HepG2 (cell line): Measurements from ENCODE around the gene NCOA7. TPM values are rescaled to one million over a fixed set of nuclear protein-coding genes. Genes with fewer than 3 reads are reported as not detected.

Experiments used
- ADNP ChIP-seq: sonication (generic); formaldehyde crosslinking; IDR thresholded peaks from 2 replicates; pipeline ENCODE4 v1.4.0; 2020; ENCODE audit warnings: missing genetic modification reagents
- ELF4 ChIP-seq: sonication (generic); formaldehyde crosslinking; IDR thresholded peaks from 2 replicates; pipeline ENCODE4 v1.5.0; 2020; ENCODE audit warnings: missing genetic modification reagents, mild to moderate bottlenecking, moderate library complexity, borderline replicate concordance
- FOXA1 ChIP-seq, 2 experiments: fragments of 450-650 bp in 1 of 2; sonication (generic) in 1 of 2; formaldehyde crosslinking in 1 of 2; IDR thresholded peaks; 2 replicates each; pipeline versions ENCODE4 v1.4.0 to v1.6.1; 2016 to 2020; ENCODE audit warnings: missing genetic modification reagents in 1 of 2
- NFYC ChIP-seq: IDR thresholded peaks from 2 replicates; pipeline ENCODE4 v1.6.1; 2016; ENCODE audit warnings: missing genetic modification reagents, missing compliant biosample characterization
- PHB2 ChIP-seq: fragments of 450-650 bp; IDR thresholded peaks from 2 replicates; pipeline ENCODE4 v1.6.1; 2018; ENCODE audit not compliant: partially characterized antibody
- SNAI1 ChIP-seq: sonication (generic); formaldehyde crosslinking; IDR thresholded peaks from 2 replicates; pipeline ENCODE4 v1.5.0; 2020; ENCODE audit warnings: mild to moderate bottlenecking, missing genetic modification reagents, borderline replicate concordance
- WIZ ChIP-seq: sonication (generic); formaldehyde crosslinking; IDR thresholded peaks from 2 replicates; pipeline ENCODE4 v1.5.1; 2020; ENCODE audit warnings: mild to moderate bottlenecking, missing genetic modification reagents
- ZFP36L1 ChIP-seq: sonication (generic); formaldehyde crosslinking; IDR thresholded peaks from 2 replicates; pipeline ENCODE4 v1.8.0; 2022; ENCODE audit warnings: mild to moderate bottlenecking, missing genetic modification reagents, moderate library complexity
- ZNF24 ChIP-seq: fragments of 450-650 bp; IDR thresholded peaks from 2 replicates; pipeline ENCODE4 v1.6.1; 2017; ENCODE audit warnings: antibody characterized with exemption, mild to moderate bottlenecking
- ZNF337 ChIP-seq: sonication (generic); formaldehyde crosslinking; IDR thresholded peaks from 2 replicates; pipeline ENCODE4 v1.5.1; 2020; ENCODE audit warnings: missing genetic modification reagents, low read depth, mild to moderate bottlenecking, borderline replicate concordance
- ZNF33A ChIP-seq: sonication (generic); formaldehyde crosslinking; IDR thresholded peaks from 2 replicates; pipeline ENCODE4 v1.5.1; 2020; ENCODE audit warnings: missing genetic modification reagents, mild to moderate bottlenecking, moderate library complexity, borderline replicate concordance
- ZSCAN31 ChIP-seq: sonication (generic); formaldehyde crosslinking; IDR thresholded peaks from 2 replicates; pipeline ENCODE4 v1.5.0; 2020; ENCODE audit warnings: low read depth, mild to moderate bottlenecking, missing genetic modification reagents
- polyA plus RNA-seq, 8 experiments: library from polyadenylated mRNA; depleted of rRNA in 3 of 8; stranded (reverse) in 7 of 8; unstranded in 1 of 8; fragments of >200 nt; fragmentation: Illumina TruSeq in 4 of 8; extraction: Trizol in 4 of 8; gene quantifications; 2 replicates each; pipeline versions ENCODE4 v1.2.1 to v1.2.3, GENCODE V29; 2011 to 2016; ENCODE audit warnings: low read depth in 4 of 8, missing spikeins in 1 of 8, mixed read lengths in 1 of 8; ENCODE audit not compliant: insufficient read depth in 1 of 8
- total RNA-seq, 5 experiments: library from RNA; depleted of rRNA; stranded (reverse); fragments of >200 nt; fragmentation: Illumina TruSeq; extraction: Trizol; gene quantifications; 2 replicates each; pipeline ENCODE4 v1.2.3, GENCODE V29; 2016; ENCODE audit warnings: low read depth in 1 of 5
- TF ChIP-seq, protein P1 (sequence below): sonication (generic); formaldehyde crosslinking; IDR thresholded peaks from 2 replicates; pipeline ENCODE4 v1.8.1; 2023; ENCODE audit warnings: mild to moderate bottlenecking, missing genetic modification reagents
- TF ChIP-seq, protein P2 (sequence below): IDR thresholded peaks from 2 replicates; pipeline ENCODE4 v1.6.1; 2018; ENCODE audit warnings: missing genetic modification reagents
- TF ChIP-seq, protein P3 (sequence below), 2 experiments: sonication (generic) in 1 of 2; formaldehyde crosslinking in 1 of 2; IDR thresholded peaks; 2 replicates each; pipeline versions ENCODE4 v1.4.0 to v1.6.1; 2016 to 2020; ENCODE audit warnings: borderline replicate concordance in 1 of 2, low read depth in 1 of 2, mild to moderate bottlenecking in 1 of 2, missing genetic modification reagents in 1 of 2
- TF ChIP-seq, protein P4 (sequence below): sonication (generic); formaldehyde crosslinking; IDR thresholded peaks from 2 replicates; pipeline ENCODE4; 2020; ENCODE audit warnings: missing genetic modification reagents, mild to moderate bottlenecking, borderline replicate concordance

NCOA7 gene
- total and polyA plus RNA-seq, 2 of the 13 experiments (the other 11 are each of a cell fraction or from before 2014, with no cell fraction given) = 13.6 to 20.8 TPM

DNA sequence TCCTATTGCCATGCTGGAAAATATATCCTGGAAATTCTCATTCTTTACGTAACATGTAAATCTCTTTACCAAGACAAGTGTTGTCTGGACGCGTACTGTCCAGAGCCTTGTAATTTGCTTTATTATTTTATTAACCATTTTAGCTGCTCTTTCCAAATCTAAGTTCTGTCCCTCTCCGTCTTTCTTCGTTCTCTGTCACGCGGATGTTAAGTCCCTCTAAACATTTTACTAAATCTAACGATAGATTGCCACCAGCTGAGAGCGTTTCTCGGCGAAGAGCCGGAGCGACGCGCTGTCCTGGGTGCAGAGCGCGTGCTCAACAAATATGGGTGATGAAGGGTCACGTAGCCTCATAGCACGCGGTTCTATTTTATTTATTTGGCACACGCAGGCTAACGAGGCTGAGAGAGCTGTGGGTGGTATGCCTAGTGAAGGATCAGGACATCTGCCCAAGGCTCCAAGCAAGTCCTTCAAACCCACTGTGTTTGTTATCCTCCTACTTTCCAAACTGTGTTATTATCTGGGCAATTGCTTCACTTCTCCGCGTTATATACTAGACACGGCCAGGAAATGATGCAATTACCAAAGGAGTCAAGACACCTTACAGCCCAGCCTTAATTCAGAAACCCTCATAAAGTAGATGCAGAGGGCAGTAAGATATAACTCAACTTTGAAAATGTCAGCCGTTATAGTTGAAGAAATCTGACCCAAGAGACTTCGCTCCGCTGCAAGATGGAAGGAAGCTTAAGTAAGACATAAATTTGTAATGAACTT, 10.0 kb upstream of the NCOA7 start (continued):
- TF ChIP-seq, protein P1, sequence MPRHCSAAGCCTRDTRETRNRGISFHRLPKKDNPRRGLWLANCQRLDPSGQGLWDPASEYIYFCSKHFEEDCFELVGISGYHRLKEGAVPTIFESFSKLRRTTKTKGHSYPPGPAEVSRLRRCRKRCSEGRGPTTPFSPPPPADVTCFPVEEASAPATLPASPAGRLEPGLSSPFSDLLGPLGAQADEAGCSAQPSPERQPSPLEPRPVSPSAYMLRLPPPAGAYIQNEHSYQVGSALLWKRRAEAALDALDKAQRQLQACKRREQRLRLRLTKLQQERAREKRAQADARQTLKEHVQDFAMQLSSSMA (CRISPR knock-in tag) = peak; percentile 45; the same call in 1 of the 2 replicates
- TF ChIP-seq, protein P2, sequence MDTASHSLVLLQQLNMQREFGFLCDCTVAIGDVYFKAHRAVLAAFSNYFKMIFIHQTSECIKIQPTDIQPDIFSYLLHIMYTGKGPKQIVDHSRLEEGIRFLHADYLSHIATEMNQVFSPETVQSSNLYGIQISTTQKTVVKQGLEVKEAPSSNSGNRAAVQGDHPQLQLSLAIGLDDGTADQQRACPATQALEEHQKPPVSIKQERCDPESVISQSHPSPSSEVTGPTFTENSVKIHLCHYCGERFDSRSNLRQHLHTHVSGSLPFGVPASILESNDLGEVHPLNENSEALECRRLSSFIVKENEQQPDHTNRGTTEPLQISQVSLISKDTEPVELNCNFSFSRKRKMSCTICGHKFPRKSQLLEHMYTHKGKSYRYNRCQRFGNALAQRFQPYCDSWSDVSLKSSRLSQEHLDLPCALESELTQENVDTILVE (CRISPR knock-in tag) = peak; percentile 24; the same call in 1 of the 2 replicates
- TF ChIP-seq ZSCAN31 (CRISPR knock-in tag) (peak; percentile 33; the same call in 1 of the 2 replicates), WIZ (CRISPR knock-in tag) (peak; percentile 87; the same call in 1 of the 2 replicates), ZNF337 (peak; percentile 56; the same call in 1 of the 2 replicates), ZNF33A (CRISPR knock-in tag) (peak; percentile 81; the same call in 1 of the 2 replicates), ZFP36L1 (peak; percentile 87; the same call in 1 of the 2 replicates), NFYC (CRISPR knock-in tag) (peak; percentile 1; the same call in 1 of the 2 replicates), FOXA1 (IDR thresholded peaks at IDR 0.05) (no peak), FOXA1 (CRISPR knock-in tag; IDR thresholded peaks at IDR 0.05) (peak; percentile 30; the same call in 1 of the 2 replicates), ADNP (CRISPR knock-in tag) (no peak), ZNF24 (no peak), ELF4 (peak; percentile 87), PHB2 (no peak), SNAI1 (CRISPR knock-in tag) (peak; percentile 64; the same call in 1 of the 2 replicates)
- TF ChIP-seq, protein P3, sequence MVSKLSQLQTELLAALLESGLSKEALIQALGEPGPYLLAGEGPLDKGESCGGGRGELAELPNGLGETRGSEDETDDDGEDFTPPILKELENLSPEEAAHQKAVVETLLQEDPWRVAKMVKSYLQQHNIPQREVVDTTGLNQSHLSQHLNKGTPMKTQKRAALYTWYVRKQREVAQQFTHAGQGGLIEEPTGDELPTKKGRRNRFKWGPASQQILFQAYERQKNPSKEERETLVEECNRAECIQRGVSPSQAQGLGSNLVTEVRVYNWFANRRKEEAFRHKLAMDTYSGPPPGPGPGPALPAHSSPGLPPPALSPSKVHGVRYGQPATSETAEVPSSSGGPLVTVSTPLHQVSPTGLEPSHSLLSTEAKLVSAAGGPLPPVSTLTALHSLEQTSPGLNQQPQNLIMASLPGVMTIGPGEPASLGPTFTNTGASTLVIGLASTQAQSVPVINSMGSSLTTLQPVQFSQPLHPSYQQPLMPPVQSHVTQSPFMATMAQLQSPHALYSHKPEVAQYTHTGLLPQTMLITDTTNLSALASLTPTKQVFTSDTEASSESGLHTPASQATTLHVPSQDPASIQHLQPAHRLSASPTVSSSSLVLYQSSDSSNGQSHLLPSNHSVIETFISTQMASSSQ (IDR thresholded peaks at IDR 0.05; ENCODE audit: low read depth) = 0 out of 2 replicates have a peak, but pooled peaks have one; percentile 18
- TF ChIP-seq, protein P3 (CRISPR knock-in tag; IDR thresholded peaks at IDR 0.05; ENCODE audit: borderline replicate concordance) = no peak
- TF ChIP-seq, protein P4, sequence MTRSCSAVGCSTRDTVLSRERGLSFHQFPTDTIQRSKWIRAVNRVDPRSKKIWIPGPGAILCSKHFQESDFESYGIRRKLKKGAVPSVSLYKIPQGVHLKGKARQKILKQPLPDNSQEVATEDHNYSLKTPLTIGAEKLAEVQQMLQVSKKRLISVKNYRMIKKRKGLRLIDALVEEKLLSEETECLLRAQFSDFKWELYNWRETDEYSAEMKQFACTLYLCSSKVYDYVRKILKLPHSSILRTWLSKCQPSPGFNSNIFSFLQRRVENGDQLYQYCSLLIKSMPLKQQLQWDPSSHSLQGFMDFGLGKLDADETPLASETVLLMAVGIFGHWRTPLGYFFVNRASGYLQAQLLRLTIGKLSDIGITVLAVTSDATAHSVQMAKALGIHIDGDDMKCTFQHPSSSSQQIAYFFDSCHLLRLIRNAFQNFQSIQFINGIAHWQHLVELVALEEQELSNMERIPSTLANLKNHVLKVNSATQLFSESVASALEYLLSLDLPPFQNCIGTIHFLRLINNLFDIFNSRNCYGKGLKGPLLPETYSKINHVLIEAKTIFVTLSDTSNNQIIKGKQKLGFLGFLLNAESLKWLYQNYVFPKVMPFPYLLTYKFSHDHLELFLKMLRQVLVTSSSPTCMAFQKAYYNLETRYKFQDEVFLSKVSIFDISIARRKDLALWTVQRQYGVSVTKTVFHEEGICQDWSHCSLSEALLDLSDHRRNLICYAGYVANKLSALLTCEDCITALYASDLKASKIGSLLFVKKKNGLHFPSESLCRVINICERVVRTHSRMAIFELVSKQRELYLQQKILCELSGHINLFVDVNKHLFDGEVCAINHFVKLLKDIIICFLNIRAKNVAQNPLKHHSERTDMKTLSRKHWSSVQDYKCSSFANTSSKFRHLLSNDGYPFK = peak; percentile 77; the same call in 1 of the 2 replicates
